NCI-H1930 (cell line): ENCODE measurements around the gene HEXA.

ENCODE experiments used
- DNase-seq, 2 experiments: peaks; one replicate each; lab custom pipeline; 2025; lab: John Stamatoyannopoulos, UW

HEXA gene

DNA sequence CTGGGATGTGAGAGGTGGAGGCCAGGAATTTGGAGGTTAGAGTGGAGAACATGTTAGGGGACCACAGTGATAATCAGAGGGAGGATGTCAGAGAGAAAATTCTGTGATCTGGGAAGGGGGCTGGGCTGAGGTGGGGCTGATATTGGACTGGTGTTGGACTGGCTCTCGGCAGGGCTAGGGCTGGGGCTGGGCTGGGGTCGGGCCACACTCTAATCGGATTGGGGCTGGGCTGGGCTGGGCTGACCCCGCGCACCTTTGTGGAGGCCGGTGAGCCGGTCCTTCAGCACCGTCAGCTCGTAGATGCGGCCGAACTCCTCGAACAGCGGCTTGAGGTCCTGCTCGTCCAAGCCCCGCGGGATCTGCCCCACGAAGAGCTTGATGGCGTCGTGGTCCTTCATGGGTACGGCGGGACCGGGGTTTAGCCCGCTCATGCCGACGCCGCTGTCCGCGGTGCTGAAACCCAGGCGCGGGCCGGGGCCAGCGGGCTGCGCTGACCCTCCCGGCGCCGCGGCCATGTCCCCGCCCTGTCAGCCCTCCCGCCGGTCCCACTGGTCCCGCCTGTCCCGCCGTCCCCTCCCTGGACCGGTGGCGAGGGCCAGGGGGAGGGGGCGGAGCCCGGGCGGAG, 56.3 kb downstream of the HEXA start:
- no peak for DNase-seq

GRCh38 chr15:72318408-72318942, 57.3 kb downstream of the HEXA start:
- DNase-seq: no peak

DNA sequence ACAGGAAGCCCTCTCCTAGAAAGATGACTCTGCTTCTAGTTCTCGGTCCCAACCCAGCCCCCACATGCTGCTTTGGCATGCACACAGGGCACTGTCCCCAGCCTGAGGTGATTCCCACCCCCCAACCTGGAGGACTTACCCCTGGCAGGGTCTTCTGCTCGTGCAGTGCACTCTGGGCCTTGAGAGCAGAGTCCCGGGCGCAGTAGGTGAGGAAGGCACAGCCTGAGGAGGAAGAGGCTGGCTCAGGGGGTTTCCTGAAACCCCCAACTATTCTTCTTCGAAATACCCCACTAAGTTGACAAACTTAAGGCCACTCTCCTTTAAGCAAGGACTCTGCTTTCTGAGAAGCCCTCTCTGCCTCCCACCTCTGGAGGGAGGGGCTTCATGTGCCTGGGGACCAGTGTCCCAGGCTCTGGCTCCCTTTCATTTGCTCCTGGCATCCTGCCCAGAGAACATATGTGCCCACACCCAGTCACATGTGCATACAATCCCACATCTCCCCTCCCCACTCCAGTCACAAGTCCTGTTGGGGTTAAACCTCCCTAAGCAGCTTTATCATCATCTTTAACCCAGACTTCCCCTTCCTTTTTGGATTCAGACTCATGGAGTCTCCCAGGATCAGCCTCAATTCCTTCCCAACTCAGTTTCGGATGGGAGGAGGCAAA, 60.0 kb downstream of the HEXA start:
- no peak for DNase-seq

DNA sequence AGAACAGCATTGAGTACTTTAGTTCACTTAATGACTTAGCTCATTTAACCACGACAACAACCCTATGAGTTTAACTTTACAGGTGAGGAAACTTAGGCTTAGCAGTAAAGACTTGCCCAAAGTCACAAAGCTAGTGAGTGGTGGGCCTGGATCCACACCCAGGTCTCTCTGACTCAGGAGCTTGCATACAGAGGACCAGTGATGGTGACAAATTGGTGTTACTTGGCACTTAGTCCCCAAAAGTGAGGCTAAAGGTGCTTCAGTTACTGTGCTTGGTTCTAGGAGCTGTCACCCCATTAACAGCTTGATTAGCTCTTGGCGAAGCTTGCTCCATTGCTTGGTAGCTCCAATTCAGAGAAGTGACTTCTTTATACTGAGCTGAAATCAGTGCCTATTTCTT, 61.9 kb downstream of the HEXA start:
- no peak for DNase-seq

DNA sequence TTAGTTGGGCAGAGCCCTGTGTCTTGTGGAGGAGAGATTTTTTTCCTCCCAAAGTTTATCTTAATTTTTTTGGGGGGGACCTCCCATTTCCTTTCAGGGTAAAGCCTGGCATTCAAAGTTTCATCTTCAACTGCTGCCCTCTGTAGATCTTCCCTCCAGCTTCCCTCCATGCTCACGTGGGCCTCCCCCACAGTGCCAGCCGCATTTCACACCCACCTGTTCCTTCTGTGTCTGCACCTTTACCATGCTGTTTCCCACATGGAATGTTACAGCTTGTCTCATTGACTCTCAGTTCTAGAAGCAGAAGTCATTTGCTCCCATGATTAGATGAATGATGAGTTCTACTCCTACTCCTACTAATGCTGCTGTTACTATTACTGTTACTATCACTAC, 62.4 kb downstream of the HEXA start:
- no peak for DNase-seq

- DNase-seq: peak; percentile 21 to 27
Observed at GRCh38 chr15:72312605-72313447, 63.0 kb downstream of the HEXA start.

DNA sequence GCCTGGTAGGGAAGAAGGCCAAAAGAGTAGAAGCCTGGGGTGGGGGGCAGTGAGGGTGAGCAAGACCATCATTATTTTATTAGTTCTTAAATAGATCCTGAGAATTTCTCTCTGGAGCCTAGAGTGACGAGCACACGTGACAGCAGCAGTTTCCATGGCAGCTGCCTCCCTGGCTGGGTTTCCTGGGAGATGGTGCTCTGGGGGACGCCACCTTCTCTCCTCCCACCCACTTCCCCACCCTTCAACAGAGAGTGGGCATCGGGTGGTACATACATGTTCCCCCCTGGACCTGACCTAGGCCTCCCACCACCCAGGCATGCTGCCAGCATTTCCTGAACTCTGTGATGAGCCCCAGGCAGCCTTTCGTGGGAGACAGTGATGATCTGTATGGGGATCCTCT, 68.8 kb downstream of the HEXA start:
- DNase-seq: no peak

DNA sequence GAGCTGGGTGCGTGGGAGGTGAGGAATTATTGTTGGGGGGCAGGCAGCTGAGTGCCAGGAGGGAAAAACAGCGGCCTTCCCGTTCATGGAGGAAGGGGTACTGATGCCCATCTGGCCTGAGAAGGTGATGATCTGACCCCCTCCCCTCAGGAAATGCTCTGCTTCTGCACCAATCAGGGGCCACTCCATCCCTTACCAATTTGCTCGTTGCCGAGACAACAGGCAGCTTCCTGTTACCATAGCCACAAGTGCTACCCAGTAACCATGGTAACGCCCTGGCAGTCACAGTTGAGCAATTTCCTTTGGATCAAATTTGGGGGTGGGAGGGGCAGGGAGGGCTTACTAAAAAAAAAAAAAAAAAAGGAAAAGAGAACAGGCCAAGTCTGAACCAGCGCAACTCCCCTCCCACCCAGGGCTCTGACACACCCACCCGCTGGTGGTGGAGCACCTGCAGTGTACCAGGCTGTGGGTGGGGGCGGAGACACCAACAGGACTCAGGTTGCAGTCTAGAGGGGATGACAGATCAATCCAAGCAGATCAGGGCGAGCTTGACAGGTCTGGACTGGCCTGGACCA, 69.5 kb downstream of the HEXA start:
- DNase-seq: no peak

GRCh38 chr15:72304596-72304995, 71.2 kb downstream of the HEXA start:
- no peak for DNase-seq

- DNase-seq: no peak
Observed at GRCh38 chr15:72302955-72303354, 72.9 kb downstream of the HEXA start.
